ENCODE measurements around the gene CDK9. TPM values are rescaled to one million over a fixed set of nuclear protein-coding genes. Genes with fewer than 3 reads are reported as not detected.
"Not testable (repeated sequence)": the region's sequence is repeated elsewhere in the genome, so short reads cannot be mapped to it uniquely, and the experiment has no call there.

Gene CDK9
- total RNA-seq, 6 donors from 2014 or later = 69.8 to 168 (median 106) TPM

DNA sequence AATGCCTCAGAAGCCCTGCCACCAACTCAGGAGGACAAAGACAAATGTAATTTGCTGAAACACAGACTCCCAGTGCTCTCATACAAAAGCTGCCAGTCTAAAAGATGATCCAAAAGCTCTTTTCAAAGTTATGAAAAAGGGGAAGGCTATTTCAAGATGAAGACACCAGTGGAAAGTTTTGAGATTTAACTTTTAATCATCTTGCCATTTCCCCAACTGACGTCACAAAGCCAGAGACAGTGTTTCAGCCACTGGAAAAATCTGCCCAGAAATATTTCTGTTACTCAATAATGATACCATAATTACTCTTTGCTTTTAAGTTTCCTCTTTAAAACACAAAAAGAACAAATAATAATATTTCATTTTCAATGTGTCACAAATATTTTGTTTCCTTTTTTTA is 47.7 kb downstream of the CDK9 start:
- peak overlapping the region; percentile 83 to 96 (median 88) for H3K27ac ChIP-seq
- H3K4me1 ChIP-seq = peaks cover 72 to 89% (median 81%) of the 10 kb centered on the region in 4 donors
- H3K4me3 ChIP-seq = no peak overlapping the region
- H3K36me3 ChIP-seq = peaks cover 0 to 14% (median 0%) of the 10 kb centered on the region in 4 donors
- 45 to 50% methylated on average over 1 of the region's 1 CpG for WGBS, 2 donors
- no peaks in the 10 kb centered on the region for H3K27me3 ChIP-seq
- H3K9me3 ChIP-seq = no peaks in the 10 kb centered on the region
- no peak for DNase-seq
- TF ChIP-seq POLR2AphosphoS5 (IDR thresholded peaks at IDR 0.05) (peak in 1 of 2 donors; percentile 11), POLR2A (IDR thresholded peaks at IDR 0.05) (no peak)
- peak in 1 of 2 donors; percentile 41 for ATAC-seq (ENCODE audit: low FRiP score in 2 of 2)

DNA sequence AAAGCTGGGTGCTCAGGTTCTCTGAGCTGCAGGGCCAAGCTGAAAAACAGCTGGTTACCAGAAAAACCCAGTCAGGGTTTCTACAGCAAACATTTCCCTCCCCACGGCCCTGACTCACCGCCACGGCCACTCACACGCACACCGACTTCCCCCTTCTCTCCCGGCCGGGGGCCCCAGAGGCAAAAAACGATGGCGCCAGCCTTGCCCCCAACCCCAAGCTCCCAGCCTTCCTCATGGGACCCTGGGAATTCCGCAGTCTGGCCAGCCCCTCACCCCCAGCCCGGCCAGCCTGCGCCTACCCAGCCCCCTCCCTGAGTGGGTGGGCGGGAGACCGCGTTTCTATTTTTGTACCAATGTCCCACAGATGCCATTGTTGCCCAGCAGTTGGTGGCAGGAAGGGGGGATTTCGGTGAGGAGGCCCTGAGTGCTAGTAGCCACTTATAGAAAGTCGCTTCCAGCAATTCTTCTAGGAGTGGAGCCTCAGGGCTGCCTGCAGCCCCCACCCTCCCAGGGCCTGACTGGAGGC is 50.2 kb downstream of the CDK9 start:
- peak; percentile 21 to 59 for ATAC-seq (ENCODE audit: low FRiP score in 2 of 2)
- peaks cover 0 to 20% (median 2%) of the 10 kb centered on the region in 4 donors for H3K36me3 ChIP-seq
- 20 to 31% methylated on average over 1 to 17 of the region's 17 CpGs for WGBS, 2 donors
- H3K27me3 ChIP-seq = no peaks in the 10 kb centered on the region
- no peaks in the 10 kb centered on the region for H3K9me3 ChIP-seq
- peak overlapping the region in 1 of 4 donors; percentile 15 for H3K4me3 ChIP-seq
- peak; percentile 53 to 86 for DNase-seq
- peak overlapping the region; percentile 87 to 96 (median 90) for H3K27ac ChIP-seq
- TF ChIP-seq EP300 (IDR thresholded peaks at IDR 0.05) (peak in 1 of 4 donors; percentile 27), POLR2AphosphoS5 (IDR thresholded peaks at IDR 0.05) (no peak)
- TF ChIP-seq, protein P1, sequence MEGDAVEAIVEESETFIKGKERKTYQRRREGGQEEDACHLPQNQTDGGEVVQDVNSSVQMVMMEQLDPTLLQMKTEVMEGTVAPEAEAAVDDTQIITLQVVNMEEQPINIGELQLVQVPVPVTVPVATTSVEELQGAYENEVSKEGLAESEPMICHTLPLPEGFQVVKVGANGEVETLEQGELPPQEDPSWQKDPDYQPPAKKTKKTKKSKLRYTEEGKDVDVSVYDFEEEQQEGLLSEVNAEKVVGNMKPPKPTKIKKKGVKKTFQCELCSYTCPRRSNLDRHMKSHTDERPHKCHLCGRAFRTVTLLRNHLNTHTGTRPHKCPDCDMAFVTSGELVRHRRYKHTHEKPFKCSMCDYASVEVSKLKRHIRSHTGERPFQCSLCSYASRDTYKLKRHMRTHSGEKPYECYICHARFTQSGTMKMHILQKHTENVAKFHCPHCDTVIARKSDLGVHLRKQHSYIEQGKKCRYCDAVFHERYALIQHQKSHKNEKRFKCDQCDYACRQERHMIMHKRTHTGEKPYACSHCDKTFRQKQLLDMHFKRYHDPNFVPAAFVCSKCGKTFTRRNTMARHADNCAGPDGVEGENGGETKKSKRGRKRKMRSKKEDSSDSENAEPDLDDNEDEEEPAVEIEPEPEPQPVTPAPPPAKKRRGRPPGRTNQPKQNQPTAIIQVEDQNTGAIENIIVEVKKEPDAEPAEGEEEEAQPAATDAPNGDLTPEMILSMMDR (IDR thresholded peaks at IDR 0.05) = no peak
- peaks cover 80 to 85% (median 83%) of the 10 kb centered on the region in 4 donors for H3K4me1 ChIP-seq

DNA sequence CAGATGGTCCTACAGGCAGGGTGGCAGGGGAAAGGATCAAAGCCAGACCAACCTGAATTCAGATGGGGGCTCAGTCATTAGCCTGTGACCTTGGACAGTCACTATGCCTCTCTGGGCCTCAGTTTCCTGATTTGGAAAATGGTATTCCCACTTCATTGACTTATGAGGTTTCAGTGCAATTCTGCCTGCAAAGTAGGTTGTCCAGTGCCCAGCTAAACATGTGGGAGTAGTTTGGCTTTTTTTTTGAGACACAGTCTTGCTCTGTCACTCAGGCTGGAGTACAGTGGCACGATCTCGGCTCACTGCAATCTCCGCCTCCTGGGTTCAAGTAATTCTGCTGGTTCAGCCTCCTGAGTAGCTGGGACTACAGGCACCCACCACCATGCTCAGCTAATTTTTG is 50.7 kb downstream of the CDK9 start:
- not testable (repeated sequence) for H3K9me3 ChIP-seq; DNase-seq; H3K27me3 ChIP-seq; ATAC-seq (ENCODE audit: low FRiP score in 2 of 2)
- H3K27ac ChIP-seq = peak overlapping the region; percentile 87 to 96 (median 90)
- peak overlapping the region in 1 of 4 donors; percentile 15 for H3K4me3 ChIP-seq
- H3K36me3 ChIP-seq = peaks cover 0 to 26% (median 4%) of the 10 kb centered on the region in 4 donors
- WGBS, 2 donors = 63 to 64% methylated on average over 3 of the region's 3 CpGs
- H3K4me1 ChIP-seq = peaks cover 82 to 88% (median 83%) of the 10 kb centered on the region in 4 donors

DNA sequence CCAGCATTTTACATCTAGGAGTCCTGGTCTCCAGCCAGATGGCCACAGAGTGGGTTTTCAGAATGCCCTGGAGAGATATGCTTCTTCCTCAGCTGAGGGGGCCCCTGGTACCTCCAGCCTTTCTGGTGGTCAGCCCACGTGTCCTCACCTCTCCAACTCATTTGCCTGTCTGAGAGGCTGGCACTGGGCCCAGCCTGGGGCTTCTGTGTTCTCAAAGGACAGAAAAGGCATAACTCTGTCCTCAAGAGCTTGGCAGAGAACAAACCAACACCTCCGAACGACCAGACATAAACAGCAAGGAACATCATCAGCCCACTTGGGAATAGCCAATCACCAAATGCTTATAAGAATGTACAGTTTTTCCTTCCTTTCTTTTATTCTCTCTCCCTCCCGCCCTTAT is 51.5 kb downstream of the CDK9 start:
- no peaks in the 10 kb centered on the region for H3K27me3 ChIP-seq
- peaks cover 74 to 87% (median 79%) of the 10 kb centered on the region in 4 donors for H3K4me1 ChIP-seq
- H3K27ac ChIP-seq = peak overlapping the region; percentile 87 to 96 (median 90)
- no peak for DNase-seq
- 25 to 41% methylated on average over 4 of the region's 4 CpGs for WGBS, 2 donors
- TF ChIP-seq EP300 (IDR thresholded peaks at IDR 0.05) (peak in 1 of 4 donors; percentile 20), POLR2A (IDR thresholded peaks at IDR 0.05) (no peak)
- H3K9me3 ChIP-seq = no peaks in the 10 kb centered on the region
- H3K4me3 ChIP-seq = peak overlapping the region in 1 of 4 donors; percentile 7
- no peak for ATAC-seq (ENCODE audit: low FRiP score in 2 of 2)
- H3K36me3 ChIP-seq = peaks cover 0 to 31% (median 7%) of the 10 kb centered on the region in 4 donors

DNA sequence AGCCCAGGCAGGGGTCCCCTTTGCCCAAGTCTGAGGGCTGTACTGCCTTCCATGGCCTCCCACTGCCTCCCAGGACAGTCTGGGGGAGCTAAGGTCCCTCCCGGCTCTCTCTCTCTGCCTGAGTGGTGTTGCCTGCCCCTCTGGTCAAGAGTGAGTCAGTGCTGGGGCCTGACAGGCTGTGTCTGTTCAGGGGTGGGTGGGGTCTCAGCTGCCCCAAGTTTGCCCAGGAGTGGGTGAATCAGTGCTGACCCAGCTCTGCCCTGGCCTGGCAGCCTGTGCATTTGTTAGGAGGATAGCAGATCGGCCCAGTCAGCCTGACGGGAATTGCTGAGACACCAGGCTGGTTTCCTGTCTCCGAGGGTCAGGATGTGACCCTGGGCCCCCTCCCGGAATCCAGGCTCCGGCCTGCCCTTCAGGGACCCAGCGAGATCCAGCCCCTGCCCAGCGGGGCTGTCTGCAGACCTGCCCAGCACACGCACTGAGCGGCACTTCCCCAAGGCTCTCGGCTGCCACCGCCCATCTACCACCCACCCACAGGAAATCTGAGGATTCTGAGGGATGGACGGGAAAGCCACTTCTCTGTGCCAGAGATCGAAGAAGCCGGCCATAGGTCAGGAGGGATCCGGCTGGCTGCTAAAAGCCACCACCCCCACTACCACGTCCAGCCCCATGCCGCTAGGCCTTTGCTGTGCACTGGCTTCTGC is 52.7 kb downstream of the CDK9 start:
- 36 to 55% methylated on average over 16 to 17 of the region's 18 CpGs for WGBS, 2 donors
- peaks cover 71 to 77% (median 72%) of the 10 kb centered on the region in 4 donors for H3K4me1 ChIP-seq
- DNase-seq = peak; percentile 81 to 84
- H3K27me3 ChIP-seq = no peaks in the 10 kb centered on the region
- H3K27ac ChIP-seq = peak overlapping the region; percentile 87 to 96 (median 90)
- no peaks in the 10 kb centered on the region for H3K9me3 ChIP-seq
- peak overlapping the region in 1 of 4 donors; percentile 7 for H3K4me3 ChIP-seq
- peak; percentile 88 to 89 for ATAC-seq (ENCODE audit: low FRiP score in 2 of 2)
- H3K36me3 ChIP-seq = peaks cover 0 to 40% (median 12%) of the 10 kb centered on the region in 4 donors
- peak; percentile 85 to 98 for TF ChIP-seq POLR2AphosphoS5 (IDR thresholded peaks at IDR 0.05)
- TF ChIP-seq, protein P1 (IDR thresholded peaks at IDR 0.05) = no peak
- peak in 3 of 4 donors; percentile 85 to 97 (median 92) for TF ChIP-seq EP300 (IDR thresholded peaks at IDR 0.05)
- TF ChIP-seq POLR2A (IDR thresholded peaks at IDR 0.05) = peak in 3 of 4 donors; percentile 12 to 75 (median 56)

Small RNA genes lying within 50 kb of the gene (small RNA-seq; reads per million reads assigned to genes)
- 0 reads per million in 4 donors for gene RF00019

Other genes with a start within 250 kb of the CDK9 start
- 100 to 1,000 TPM in 2 of 6 donors, 10 to 100 TPM in 4; 44.6 to 124 (median 76.1) TPM for gene STXBP1, start 173.8 kb upstream of the CDK9 start, total RNA-seq
- 100 to 1,000 TPM in 1 of 6 donors, 10 to 100 TPM in 4, under 1 TPM in 1; 0.77 to 125 (median 37.0) TPM for gene CFAP157, start 79.0 kb upstream of the CDK9 start, total RNA-seq
- gene PTRH1, start 70.4 kb upstream of the CDK9 start, total RNA-seq = 10 to 100 TPM in 5 of 6 donors, 1 to 10 TPM in 1; 7.4 to 33.5 (median 18.7) TPM
- gene TTC16, start 70.0 kb upstream of the CDK9 start, total RNA-seq = 1 to 10 TPM in 5 of 6 donors, under 1 TPM in 1; 0.29 to 9.4 (median 3.1) TPM
- gene TOR2A, start 50.7 kb upstream of the CDK9 start, total RNA-seq = 10 to 100 TPM; 11.4 to 27.2 (median 21.0) TPM
- 10 to 100 TPM; 17.5 to 90.4 (median 37.5) TPM for gene SH2D3C, start 7.4 kb upstream of the CDK9 start, total RNA-seq
- gene FPGS, start 16.8 kb downstream of the CDK9 start, total RNA-seq = 100 to 1,000 TPM in 2 of 6 donors, 10 to 100 TPM in 4; 85.1 to 337 (median 95.5) TPM
- gene ENG, start 68.6 kb downstream of the CDK9 start, total RNA-seq = 100 to 1,000 TPM in 4 of 6 donors, 10 to 100 TPM in 2; 45.7 to 378 (median 178) TPM
- 100 to 1,000 TPM; 106 to 239 (median 161) TPM for gene AK1, start 91.6 kb downstream of the CDK9 start, total RNA-seq
- gene ST6GALNAC6, start 113.6 kb downstream of the CDK9 start, total RNA-seq = 100 to 1,000 TPM in 1 of 6 donors, 10 to 100 TPM in 5; 67.3 to 117 (median 85.2) TPM
- 100 to 1,000 TPM in 1 of 6 donors, 10 to 100 TPM in 5; 41.3 to 105 (median 56.2) TPM for gene ST6GALNAC4, start 131.0 kb downstream of the CDK9 start, total RNA-seq
- gene PIP5KL1, start 144.7 kb downstream of the CDK9 start, total RNA-seq = 10 to 100 TPM in 3 of 6 donors, 1 to 10 TPM in 3; 4.1 to 38.8 (median 10.0) TPM
- gene DPM2, start 151.8 kb downstream of the CDK9 start, total RNA-seq = 10 to 100 TPM; 20.1 to 40.7 (median 25.6) TPM
- 10 to 100 TPM; 17.8 to 60.7 (median 48.0) TPM for gene EEIG1, start 195.0 kb downstream of the CDK9 start, total RNA-seq

Data from upper lobe of left lung (tissue), 6 donors.